Measurements from ENCODE around the gene EPHB1. TPM values are rescaled to one million over a fixed set of nuclear protein-coding genes. Genes with fewer than 3 reads are reported as not detected.

EPHB1 gene
- total RNA-seq, 1 experiment from 2014 or later = 0.73 TPM

GRCh38 chr3:135203026-135203425, 408.0 kb downstream of the EPHB1 start:
- BruUV-seq (replicated peaks) = no TSS peak
- intact Hi-C loops (cut with micrococcal nuclease; ENCODE audit: unreplicated experiment) = no loop called here
- no peaks in the 10 kb centered on the region for H3K4me1 Mint-ChIP-seq (ENCODE audit: low read depth, unreplicated experiment)
- CTCF ChIA-PET = no interaction called here
- H3K36me3 Mint-ChIP-seq (ENCODE audit: insufficient read depth, unreplicated experiment) = no peaks in the 10 kb centered on the region
- H3K27me3 Mint-ChIP-seq (ENCODE audit: unreplicated experiment) = no peaks in the 10 kb centered on the region
- H3K27ac Mint-ChIP-seq (ENCODE audit: unreplicated experiment) = no peak overlapping the region
- TF ChIP-seq CTCF (IDR thresholded peaks at IDR 0.05; ENCODE audit: unreplicated experiment) = no peak
- DNase-seq = no peak
- H3K4me3 Mint-ChIP-seq (ENCODE audit: low read depth, unreplicated experiment) = no peak overlapping the region
- peaks cover 13% of the 10 kb centered on the region for H3K9me3 Mint-ChIP-seq (ENCODE audit: low read depth, unreplicated experiment)

GRCh38 chr3:135213213-135213612, 418.2 kb downstream of the EPHB1 start:
- no TSS peak for BruUV-seq (replicated peaks)
- Mint-ChIP-seq H3K4me3 (ENCODE audit: low read depth, unreplicated experiment) (no peak overlapping the region), H3K36me3 (ENCODE audit: insufficient read depth, unreplicated experiment) (no peaks in the 10 kb centered on the region), H3K4me1 (ENCODE audit: low read depth, unreplicated experiment) (no peaks in the 10 kb centered on the region), H3K27me3 (ENCODE audit: unreplicated experiment) (peaks cover under 1% of the 10 kb centered on the region), H3K27ac (ENCODE audit: unreplicated experiment) (no peak overlapping the region), H3K9me3 (ENCODE audit: low read depth, unreplicated experiment) (peaks cover 5% of the 10 kb centered on the region)
- TF ChIP-seq CTCF (IDR thresholded peaks at IDR 0.05; ENCODE audit: unreplicated experiment) = no peak
- CTCF ChIA-PET = no interaction called here
- DNase-seq = no peak
- intact Hi-C loops (cut with micrococcal nuclease; ENCODE audit: unreplicated experiment) = no loop called here

GRCh38 chr3:135213822-135214221, 418.8 kb downstream of the EPHB1 start:
- Mint-ChIP-seq H3K9me3 (ENCODE audit: low read depth, unreplicated experiment) (peaks cover 8% of the 10 kb centered on the region), H3K36me3 (ENCODE audit: insufficient read depth, unreplicated experiment) (no peaks in the 10 kb centered on the region), H3K4me1 (ENCODE audit: low read depth, unreplicated experiment) (no peaks in the 10 kb centered on the region), H3K27me3 (ENCODE audit: unreplicated experiment) (peaks cover 6% of the 10 kb centered on the region), H3K27ac (ENCODE audit: unreplicated experiment) (no peak overlapping the region), H3K4me3 (ENCODE audit: low read depth, unreplicated experiment) (no peak overlapping the region)
- BruUV-seq (replicated peaks) = no TSS peak
- CTCF ChIA-PET = no interaction called here
- TF ChIP-seq CTCF (IDR thresholded peaks at IDR 0.05; ENCODE audit: unreplicated experiment) = no peak
- DNase-seq = no peak
- intact Hi-C loops (cut with micrococcal nuclease; ENCODE audit: unreplicated experiment) = no loop called here

- Mint-ChIP-seq H3K9me3 (ENCODE audit: low read depth, unreplicated experiment) (peaks cover 12% of the 10 kb centered on the region), H3K27me3 (ENCODE audit: unreplicated experiment) (peaks cover 12% of the 10 kb centered on the region), H3K36me3 (ENCODE audit: insufficient read depth, unreplicated experiment) (no peaks in the 10 kb centered on the region), H3K27ac (ENCODE audit: unreplicated experiment) (no peak overlapping the region), H3K4me1 (ENCODE audit: low read depth, unreplicated experiment) (no peaks in the 10 kb centered on the region), H3K4me3 (ENCODE audit: low read depth, unreplicated experiment) (no peak overlapping the region)
- no peak for DNase-seq
- TF ChIP-seq CTCF (IDR thresholded peaks at IDR 0.05; ENCODE audit: unreplicated experiment) = no peak
- intact Hi-C loops (cut with micrococcal nuclease; ENCODE audit: unreplicated experiment) = no loop called here
- no TSS peak for BruUV-seq (replicated peaks)
- CTCF ChIA-PET = no interaction called here
Observed at GRCh38 chr3:135214400-135214799, 419.3 kb downstream of the EPHB1 start.

Measured in Calu3 (cell line).